HUES48 (cell line): ENCODE results near the gene KCNN3.

Experiments used
- H3K27ac ChIP-seq: one replicate; pipeline ENCODE4 v1.7.0; 2013; ENCODE audit warnings: low read depth, low read length, inconsistent platforms
- H3K27me3 ChIP-seq: 2 replicates; pipeline ENCODE4 v1.6.1; 2013; ENCODE audit warnings: mild to moderate bottlenecking, low read length; ENCODE audit not compliant: control insufficient read depth, insufficient read depth
- H3K36me3 ChIP-seq: 2 replicates; pipeline ENCODE4 v1.6.1; 2013; ENCODE audit warnings: low read length; ENCODE audit not compliant: control insufficient read depth, insufficient read depth
- H3K4me1 ChIP-seq: 2 replicates; pipeline ENCODE4 v1.6.1; 2013; ENCODE audit warnings: mild to moderate bottlenecking, low read length; ENCODE audit not compliant: control insufficient read depth, insufficient read depth
- H3K4me3 ChIP-seq: 2 replicates; pipeline ENCODE4 v1.5.1; 2013; ENCODE audit warnings: mild to moderate bottlenecking, low read depth, low read length
- H3K9ac ChIP-seq: 2 replicates; pipeline ENCODE4 v1.6.1; 2013; ENCODE audit warnings: mild to moderate bottlenecking, low read depth, low read length, moderate library complexity
- H3K9me3 ChIP-seq: 2 replicates; pipeline ENCODE4 v1.6.1; 2013; ENCODE audit warnings: low read length; ENCODE audit not compliant: control insufficient read depth, insufficient read depth

Gene KCNN3

DNA sequence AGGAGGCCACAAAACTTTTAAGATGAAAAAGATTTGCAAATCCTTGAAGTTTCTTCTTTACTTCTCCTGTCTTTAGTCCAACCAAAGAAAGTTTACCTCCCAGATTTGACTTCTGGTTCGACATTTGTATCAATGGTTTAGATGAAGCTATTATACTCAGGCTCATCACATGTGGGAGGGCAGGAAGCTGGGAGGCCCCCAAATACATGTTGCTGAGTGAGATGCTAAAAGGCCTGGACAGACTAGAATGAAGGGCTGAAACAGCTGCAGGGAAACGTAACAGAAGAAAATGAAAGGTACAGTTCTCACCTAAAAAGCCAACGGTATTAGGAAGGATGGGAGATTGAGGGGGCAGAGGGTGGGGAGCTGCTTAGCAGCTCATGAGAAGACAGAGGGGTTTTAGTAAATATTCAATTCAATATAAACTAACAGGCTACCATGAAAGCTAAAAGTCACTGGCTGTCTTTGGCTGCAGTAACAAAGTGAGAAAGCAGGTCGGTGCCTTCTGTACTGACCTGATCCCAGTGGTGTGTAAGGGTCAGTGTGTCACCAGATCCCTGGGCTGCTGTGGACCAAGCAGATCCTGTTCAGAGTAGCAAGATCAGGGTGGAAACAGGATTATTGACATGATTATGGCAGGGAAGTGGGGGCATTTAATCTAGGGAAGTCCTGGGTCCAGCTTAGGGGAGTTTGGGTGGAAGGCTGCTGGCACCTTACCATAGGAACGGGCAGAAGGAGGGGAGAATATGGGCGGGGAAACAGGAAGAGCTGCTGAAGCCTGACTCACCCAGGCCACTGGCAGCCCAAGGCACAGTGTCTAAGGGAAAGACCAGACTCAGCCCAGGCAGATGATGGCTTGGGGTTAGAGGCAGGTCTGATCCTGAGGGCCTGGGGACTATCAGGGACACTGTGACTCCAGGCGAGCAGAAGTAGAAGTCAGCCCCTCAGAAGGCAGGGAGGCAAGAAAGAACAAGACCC lies 60.4 kb downstream of the KCNN3 start:
- Histone ChIP-seq H3K4me1 (no peaks in the 10 kb centered on the region), H3K9me3 (no peaks in the 10 kb centered on the region), H3K9ac (no peak overlapping the region), H3K4me3 (no peak overlapping the region), H3K36me3 (no peaks in the 10 kb centered on the region), H3K27ac (no peak overlapping the region), H3K27me3 (no peaks in the 10 kb centered on the region)

DNA sequence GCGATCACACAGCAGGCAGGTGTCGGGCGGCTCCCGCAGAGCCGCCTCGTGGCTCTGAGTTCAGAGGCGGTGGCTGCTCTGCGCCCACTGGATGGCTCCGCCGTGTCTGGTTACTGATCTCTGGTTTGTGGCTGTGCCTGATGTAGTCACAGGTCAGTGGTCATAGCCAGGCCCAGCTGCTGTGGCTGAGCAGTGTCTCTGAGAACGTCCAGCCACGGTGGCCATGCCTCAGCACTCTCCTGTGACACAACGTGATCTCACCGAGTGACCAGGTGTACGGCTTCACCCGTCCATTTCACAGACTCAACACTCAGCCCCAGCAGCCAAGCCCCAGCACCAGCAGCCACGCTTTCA lies 61.2 kb downstream of the KCNN3 start:
- Histone ChIP-seq H3K9ac (no peak overlapping the region; the same call in 1 of the 2 replicates), H3K27ac (no peak overlapping the region), H3K36me3 (no peaks in the 10 kb centered on the region), H3K4me3 (no peak overlapping the region), H3K9me3 (no peaks in the 10 kb centered on the region), H3K4me1 (no peaks in the 10 kb centered on the region), H3K27me3 (no peaks in the 10 kb centered on the region)

DNA sequence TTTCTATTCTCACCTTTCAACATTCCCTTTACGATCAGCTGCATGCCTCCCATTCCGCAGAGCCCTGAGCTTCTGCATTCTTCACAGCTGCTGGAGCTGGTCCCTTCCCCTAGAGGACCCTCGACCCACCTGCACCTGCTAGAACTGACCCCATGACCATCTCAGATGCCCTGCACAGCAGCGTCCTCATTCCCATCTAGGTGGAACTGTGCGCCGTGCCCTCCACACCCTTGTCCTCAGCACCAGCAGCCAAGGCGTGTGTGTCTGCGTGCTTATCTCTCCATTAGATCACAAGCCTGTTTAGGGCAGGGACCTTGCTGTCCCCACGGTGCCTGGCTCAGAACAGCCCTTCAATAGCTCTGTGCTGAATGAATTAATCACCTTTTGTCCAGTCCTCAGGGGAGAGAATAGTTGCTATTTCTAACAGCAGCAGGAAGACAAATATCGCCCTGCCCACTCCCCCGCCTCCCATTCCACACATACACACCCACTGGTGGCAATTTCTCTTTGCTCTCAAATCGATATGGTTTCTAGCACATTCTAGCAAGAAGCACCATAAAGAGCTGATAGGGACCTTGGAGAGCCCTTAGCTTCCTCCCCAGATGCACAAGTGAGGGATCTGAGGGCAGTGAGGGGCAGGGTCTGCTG lies 61.7 kb downstream of the KCNN3 start:
- Histone ChIP-seq H3K27ac (no peak overlapping the region), H3K9me3 (no peaks in the 10 kb centered on the region), H3K4me3 (no peak overlapping the region), H3K27me3 (no peaks in the 10 kb centered on the region), H3K9ac (no peak overlapping the region), H3K36me3 (no peaks in the 10 kb centered on the region), H3K4me1 (no peaks in the 10 kb centered on the region)

DNA sequence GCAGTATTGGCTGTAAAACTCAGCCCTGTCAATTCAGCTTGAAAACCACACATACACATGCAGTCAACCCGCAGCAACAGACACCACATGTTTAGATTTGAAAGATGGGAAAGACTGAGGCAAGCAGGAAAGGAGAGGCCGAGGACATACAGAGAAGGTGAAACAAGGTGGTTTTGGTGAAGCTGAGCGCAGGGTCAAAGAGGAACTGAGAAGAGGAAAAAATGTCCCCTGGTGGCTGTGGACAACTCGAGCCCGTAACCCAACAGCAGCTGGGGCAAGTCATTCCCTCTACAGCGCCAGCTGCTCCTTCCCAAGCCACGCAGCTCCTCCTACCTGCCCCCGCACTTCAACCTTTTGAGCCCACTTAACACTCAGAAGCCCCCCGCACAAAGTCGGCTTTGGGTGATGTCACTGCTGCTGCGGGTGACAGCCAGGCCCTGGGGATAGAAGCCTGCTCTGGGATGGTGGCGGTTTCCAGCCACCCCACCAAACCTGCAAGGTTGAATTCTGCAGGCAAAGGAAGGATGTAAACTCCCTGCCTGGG lies 63.0 kb downstream of the KCNN3 start:
- Histone ChIP-seq H3K27ac (no peak overlapping the region), H3K36me3 (no peaks in the 10 kb centered on the region), H3K4me3 (no peak overlapping the region), H3K4me1 (no peaks in the 10 kb centered on the region), H3K9ac (no peak overlapping the region), H3K9me3 (no peaks in the 10 kb centered on the region), H3K27me3 (no peaks in the 10 kb centered on the region)

DNA sequence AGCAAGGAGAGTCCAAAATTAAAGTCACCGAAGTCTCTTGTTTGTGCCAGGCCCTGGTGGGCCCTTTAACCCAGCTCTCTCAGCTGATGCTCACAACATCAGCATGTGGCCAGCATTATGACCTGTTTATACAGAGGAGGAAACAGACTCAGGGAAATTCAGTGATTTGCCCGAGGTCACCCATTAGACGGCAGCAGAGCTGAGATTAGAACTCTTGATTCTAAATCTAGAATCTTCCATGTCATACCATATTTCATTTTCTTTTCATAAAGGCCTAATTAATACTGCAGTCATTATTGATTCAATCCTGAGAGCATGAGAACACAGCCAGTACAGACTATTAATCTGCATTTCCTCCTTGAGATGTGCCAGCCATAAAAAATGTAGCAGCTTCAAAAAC lies 63.7 kb downstream of the KCNN3 start:
- no peak overlapping the region for H3K27ac ChIP-seq
- H3K27me3 ChIP-seq = no peaks in the 10 kb centered on the region
- H3K4me1 ChIP-seq = no peaks in the 10 kb centered on the region
- no peaks in the 10 kb centered on the region for H3K9me3 ChIP-seq
- no peak overlapping the region for H3K9ac ChIP-seq
- H3K4me3 ChIP-seq = no peak overlapping the region
- H3K36me3 ChIP-seq = no peaks in the 10 kb centered on the region

DNA sequence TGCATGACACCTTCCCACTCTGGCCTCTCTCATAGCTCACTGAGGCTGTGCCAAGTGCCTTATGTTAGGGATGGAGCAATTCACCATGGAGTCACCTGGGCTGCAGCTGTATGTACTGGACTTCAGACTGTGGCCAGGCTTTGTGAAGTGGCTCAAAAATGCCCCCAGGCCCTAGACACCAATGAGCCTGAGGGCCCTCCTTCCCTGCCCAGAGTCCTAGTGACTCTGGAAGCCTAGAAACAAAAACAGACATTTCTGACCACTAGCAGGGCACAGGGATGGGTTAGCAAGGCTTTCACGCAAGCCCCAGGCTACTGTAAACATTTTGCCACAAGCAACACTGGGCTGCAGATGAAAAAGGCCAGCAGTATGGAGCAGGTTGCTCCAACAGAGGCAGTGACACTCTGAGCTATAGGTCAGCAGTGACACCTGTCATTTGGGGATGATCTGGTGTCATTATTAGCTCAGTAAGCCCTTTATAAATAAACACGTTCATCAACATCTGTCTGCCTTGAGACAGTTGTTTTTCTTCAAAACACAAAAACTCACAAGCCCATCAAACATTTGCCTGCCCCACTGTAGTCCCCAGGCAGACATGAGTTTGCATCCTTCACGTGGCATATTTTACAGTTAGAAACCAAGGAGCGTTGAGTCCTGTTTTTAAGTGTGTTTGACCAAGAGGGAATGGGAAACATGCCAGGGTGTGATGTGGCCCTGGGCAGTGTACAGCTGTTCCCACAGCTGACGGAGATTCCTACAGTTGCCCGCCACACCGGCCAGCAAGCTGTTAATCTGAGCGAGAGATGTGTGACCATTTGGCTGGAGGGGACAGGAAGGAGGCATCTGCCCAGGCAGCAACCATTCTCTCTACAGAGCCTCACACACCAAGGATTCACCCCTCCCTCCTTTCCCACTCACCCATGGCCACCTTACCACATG lies 66.8 kb downstream of the KCNN3 start:
- no peaks in the 10 kb centered on the region for H3K9me3 ChIP-seq
- no peak overlapping the region for H3K27ac ChIP-seq
- H3K4me3 ChIP-seq = no peak overlapping the region
- H3K36me3 ChIP-seq = no peaks in the 10 kb centered on the region
- H3K27me3 ChIP-seq = no peaks in the 10 kb centered on the region
- H3K9ac ChIP-seq = no peak overlapping the region
- H3K4me1 ChIP-seq = no peaks in the 10 kb centered on the region

DNA sequence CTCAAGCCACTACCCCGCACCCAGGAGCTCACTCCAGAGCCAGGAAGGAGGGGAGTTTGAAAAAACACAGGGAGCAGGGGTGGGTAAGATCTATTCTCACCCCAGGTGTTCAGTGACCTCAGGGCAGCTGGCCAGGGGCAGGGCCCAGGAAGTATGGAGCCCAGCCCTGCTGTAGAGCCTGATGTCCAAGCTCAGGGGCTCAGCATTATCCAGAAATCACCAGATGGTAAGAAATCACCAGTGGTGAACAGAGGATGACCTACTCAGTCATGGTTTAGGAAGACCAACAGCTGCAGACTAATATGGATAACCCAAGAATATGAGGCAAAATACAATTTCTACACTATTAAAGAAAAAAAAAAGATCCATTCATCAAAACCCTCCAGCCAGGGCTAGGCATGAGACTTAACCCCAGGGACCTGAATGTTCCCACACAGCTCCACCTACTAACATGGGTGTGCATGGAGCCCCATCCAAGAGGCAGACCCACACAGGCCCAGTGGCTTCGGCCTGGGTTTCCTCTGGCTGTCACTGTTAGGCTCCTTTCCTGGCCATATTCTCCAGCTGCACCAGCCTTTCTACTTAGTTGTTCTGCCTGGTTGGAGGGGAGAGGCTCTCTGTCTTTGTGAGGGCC lies 67.6 kb downstream of the KCNN3 start:
- H3K36me3 ChIP-seq = no peaks in the 10 kb centered on the region
- no peak overlapping the region for H3K9ac ChIP-seq
- H3K27ac ChIP-seq = no peak overlapping the region
- no peaks in the 10 kb centered on the region for H3K9me3 ChIP-seq
- H3K27me3 ChIP-seq = no peaks in the 10 kb centered on the region
- H3K4me1 ChIP-seq = no peaks in the 10 kb centered on the region
- H3K4me3 ChIP-seq = no peak overlapping the region

DNA sequence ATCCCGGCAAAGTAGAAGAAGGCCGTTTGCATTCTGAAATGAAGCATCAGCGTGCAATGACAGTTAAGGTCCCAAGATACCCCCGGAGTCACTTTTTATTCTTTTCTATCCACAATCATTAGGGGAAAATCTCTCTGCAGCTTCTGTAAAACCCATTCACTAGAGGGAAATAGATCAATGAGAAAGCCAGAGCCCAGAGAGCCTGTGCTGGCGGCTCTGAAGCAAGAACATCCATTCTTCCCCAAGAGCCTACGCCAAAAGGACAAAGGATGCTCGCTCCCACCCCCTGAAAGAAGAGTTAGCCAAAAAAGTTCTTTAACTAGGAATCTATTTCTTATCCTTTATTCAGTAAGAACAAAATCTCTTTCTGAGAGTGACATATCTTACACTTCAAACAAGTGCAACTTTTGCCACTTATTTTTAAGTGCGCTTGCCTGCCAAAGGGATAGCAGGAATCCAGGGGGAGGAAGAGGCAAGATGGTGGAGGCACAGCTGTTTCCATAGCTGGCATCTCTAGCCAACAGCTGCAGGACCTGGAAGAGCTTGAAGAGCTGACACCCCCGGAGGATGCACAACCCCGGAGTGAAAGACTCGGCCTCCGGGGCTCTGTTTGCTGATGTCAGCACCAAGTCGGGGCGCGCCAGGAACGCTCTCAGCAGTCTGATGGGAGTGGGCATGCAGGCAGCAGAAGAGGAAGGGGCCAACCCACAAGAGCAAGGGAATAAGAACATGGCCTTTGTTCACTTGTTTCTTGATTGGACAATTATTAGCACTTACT lies 68.7 kb downstream of the KCNN3 start:
- Histone ChIP-seq H3K9me3 (no peaks in the 10 kb centered on the region), H3K27ac (no peak overlapping the region), H3K36me3 (no peaks in the 10 kb centered on the region), H3K4me1 (no peaks in the 10 kb centered on the region), H3K9ac (no peak overlapping the region), H3K4me3 (no peak overlapping the region), H3K27me3 (no peaks in the 10 kb centered on the region)

DNA sequence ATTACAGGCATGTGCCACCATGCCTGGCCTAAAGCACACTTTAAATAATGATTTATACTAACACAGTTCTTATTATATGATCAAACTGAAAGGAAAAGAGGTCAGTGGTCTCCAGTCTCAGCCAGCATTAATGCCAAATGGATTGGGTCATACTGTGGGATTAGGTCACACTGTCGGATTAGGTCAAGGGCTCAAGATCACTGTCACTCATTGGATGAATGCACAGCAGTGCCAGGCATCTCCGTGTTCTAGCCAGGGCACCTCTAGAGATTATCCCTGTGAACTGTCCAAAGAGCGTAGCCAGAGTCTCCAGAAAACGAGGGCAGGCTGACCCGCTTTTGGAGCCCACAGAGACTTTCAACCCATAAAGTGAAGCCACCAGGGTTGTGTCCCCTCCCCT lies 70.9 kb downstream of the KCNN3 start:
- Histone ChIP-seq H3K36me3 (no peaks in the 10 kb centered on the region), H3K9ac (no peak overlapping the region), H3K27ac (no peak overlapping the region), H3K4me1 (no peaks in the 10 kb centered on the region), H3K9me3 (no peaks in the 10 kb centered on the region), H3K27me3 (no peaks in the 10 kb centered on the region), H3K4me3 (no peak overlapping the region)

DNA sequence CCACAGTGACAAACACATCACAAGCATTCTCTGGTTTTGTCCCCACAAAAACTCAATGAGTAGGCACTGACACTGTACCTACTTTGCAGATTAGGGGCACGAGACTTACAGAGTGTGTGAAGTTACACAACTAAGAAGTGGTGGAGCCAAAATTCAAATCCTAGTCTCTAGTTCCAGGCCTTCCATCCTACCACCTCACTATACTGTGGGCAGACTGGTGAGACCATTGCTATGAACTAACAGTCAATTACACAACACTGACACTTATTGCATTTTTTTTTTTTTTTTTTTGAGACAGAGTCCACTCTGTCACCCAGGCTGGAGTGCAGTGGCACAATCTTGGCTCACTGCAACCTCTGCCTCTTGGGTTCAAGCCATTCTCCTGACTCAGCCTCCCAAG lies 71.4 kb downstream of the KCNN3 start:
- Histone ChIP-seq H3K27ac (no peak overlapping the region), H3K36me3 (no peaks in the 10 kb centered on the region), H3K4me3 (no peak overlapping the region), H3K9ac (no peak overlapping the region), H3K27me3 (no peaks in the 10 kb centered on the region), H3K4me1 (no peaks in the 10 kb centered on the region), H3K9me3 (no peaks in the 10 kb centered on the region)
